ENCODE measurements around the gene GALNT5. TPM values are rescaled to one million over a fixed set of nuclear protein-coding genes. Genes with fewer than 3 reads are reported as not detected.
"Not testable (repeated sequence)": the region's sequence is repeated elsewhere in the genome, so short reads cannot be mapped to it uniquely, and the experiment has no call there.

GALNT5 gene
- total and polyA plus RNA-seq, 4 donors = 0.08 to 7.6 (median 1.3) TPM

DNA sequence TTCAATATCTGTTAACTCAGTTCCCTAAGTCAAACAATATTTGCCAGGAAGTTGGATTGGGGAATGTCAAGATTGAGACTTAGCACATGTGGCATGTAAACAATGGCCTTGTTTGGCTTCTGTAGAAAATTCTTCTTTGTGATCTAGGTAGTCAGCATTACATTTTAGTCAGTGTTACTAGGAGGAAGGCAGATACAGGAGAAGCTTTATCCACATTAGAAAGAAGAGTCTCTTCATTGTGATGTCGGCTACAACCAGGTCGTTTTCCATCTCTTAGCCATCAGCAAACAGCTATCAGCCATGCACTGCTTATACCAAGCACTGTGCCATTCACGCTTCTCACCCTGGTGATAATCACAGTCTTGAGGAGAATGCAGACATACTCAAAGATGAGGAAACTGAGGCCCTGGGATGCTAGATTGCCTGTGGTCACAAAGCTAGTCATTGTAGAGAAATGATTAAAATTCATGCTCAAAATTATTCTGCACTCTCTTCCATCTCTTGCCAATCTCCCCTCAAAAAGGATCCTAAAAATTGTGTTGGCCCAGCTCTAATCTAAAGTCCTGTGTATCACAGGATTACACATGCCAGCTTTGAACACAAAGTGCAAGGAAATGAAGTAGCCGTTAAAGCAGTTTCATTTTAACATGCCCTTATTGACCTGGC, 3.2 kb downstream of the GALNT5 start:
- WGBS (ENCODE audit: insufficient coverage) = no CpG with 5 or more reads among the region's 4 CpGs
- DNase-seq (ENCODE audit: low read depth in 4 of 6, low spot score in 6 of 6) = no peak

DNA sequence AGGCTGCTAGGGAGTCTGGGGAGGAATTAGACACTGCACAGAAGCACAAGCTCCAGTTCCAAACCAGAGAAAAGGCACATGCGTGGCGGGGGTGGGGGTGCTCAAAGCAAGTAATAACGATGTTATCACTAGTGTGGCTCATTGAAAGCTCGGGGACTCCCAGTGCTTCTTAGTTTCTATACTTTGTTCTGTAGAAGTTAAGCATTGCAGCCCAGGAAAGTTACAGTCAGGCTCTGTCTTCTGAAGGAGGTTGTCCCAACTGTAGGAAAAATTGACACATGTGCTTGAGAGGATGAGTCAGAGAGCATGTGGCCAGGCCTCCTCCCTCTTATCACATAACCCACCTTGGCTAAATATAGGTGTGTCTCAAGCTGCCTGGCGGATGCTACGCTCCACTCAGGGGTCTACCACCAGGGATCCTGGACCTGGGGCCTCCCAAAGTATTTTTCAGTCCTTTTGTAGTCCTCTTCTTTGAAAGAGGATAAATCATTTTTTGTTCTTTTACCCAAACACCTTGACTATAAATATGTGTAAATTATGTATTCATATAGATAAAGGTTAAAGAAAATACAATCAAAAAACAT, 3.8 kb downstream of the GALNT5 start:
- no peak overlapping the region for H3K27ac ChIP-seq (ENCODE audit: low read depth, low read length)
- H3K36me3 ChIP-seq (ENCODE audit: control insufficient read depth, insufficient read depth, low read length) = no peaks in the 10 kb centered on the region
- no peaks in the 10 kb centered on the region for H3K9me3 ChIP-seq (ENCODE audit: control insufficient read depth, insufficient read depth, low read length)
- WGBS (ENCODE audit: insufficient coverage) = 63% methylated on average over 4 of the region's 6 CpGs
- no peak overlapping the region for H3K4me3 ChIP-seq (ENCODE audit: low read depth, low read length)
- peaks cover 4% of the 10 kb centered on the region for H3K4me1 ChIP-seq (ENCODE audit: control insufficient read depth, insufficient read depth, low read length)
- H3K27me3 ChIP-seq (ENCODE audit: control insufficient read depth, insufficient read depth, low read length) = peaks cover 2% of the 10 kb centered on the region
- no peak for DNase-seq (ENCODE audit: low read depth in 4 of 6, low spot score in 6 of 6)

More for the DNA sequence above, 3.2 kb downstream of the GALNT5 start:
- no peaks in the 10 kb centered on the region for H3K9me3 ChIP-seq (ENCODE audit: control insufficient read depth, insufficient read depth, low read length)
- peaks cover 2% of the 10 kb centered on the region for H3K27me3 ChIP-seq (ENCODE audit: control insufficient read depth, insufficient read depth, low read length)
- H3K4me1 ChIP-seq (ENCODE audit: control insufficient read depth, insufficient read depth, low read length) = peaks cover 4% of the 10 kb centered on the region
- H3K36me3 ChIP-seq (ENCODE audit: control insufficient read depth, insufficient read depth, low read length) = no peaks in the 10 kb centered on the region
- no peak overlapping the region for H3K27ac ChIP-seq (ENCODE audit: low read depth, low read length)
- no peak overlapping the region for H3K4me3 ChIP-seq (ENCODE audit: low read depth, low read length)

GRCh38 chr2:157262248-157262647, 4.7 kb downstream of the GALNT5 start:
- H3K4me3 ChIP-seq (ENCODE audit: low read depth, low read length) = no peak overlapping the region
- H3K27ac ChIP-seq (ENCODE audit: low read depth, low read length) = no peak overlapping the region
- no peaks in the 10 kb centered on the region for H3K9me3 ChIP-seq (ENCODE audit: control insufficient read depth, insufficient read depth, low read length)
- peaks cover 4% of the 10 kb centered on the region for H3K4me1 ChIP-seq (ENCODE audit: control insufficient read depth, insufficient read depth, low read length)
- H3K27me3 ChIP-seq (ENCODE audit: control insufficient read depth, insufficient read depth, low read length) = peaks cover 2% of the 10 kb centered on the region
- no peaks in the 10 kb centered on the region for H3K36me3 ChIP-seq (ENCODE audit: control insufficient read depth, insufficient read depth, low read length)
- no CpG with 5 or more reads among the region's 3 CpGs for WGBS (ENCODE audit: insufficient coverage)
- no peak for DNase-seq (ENCODE audit: low read depth in 4 of 6, low spot score in 6 of 6)

GRCh38 chr2:157264099-157264498, 6.6 kb downstream of the GALNT5 start:
- Histone ChIP-seq H3K9me3 (ENCODE audit: control insufficient read depth, insufficient read depth, low read length) (no peaks in the 10 kb centered on the region), H3K4me3 (ENCODE audit: low read depth, low read length) (no peak overlapping the region), H3K4me1 (ENCODE audit: control insufficient read depth, insufficient read depth, low read length) (no peaks in the 10 kb centered on the region), H3K27ac (ENCODE audit: low read depth, low read length) (no peak overlapping the region), H3K36me3 (ENCODE audit: control insufficient read depth, insufficient read depth, low read length) (no peaks in the 10 kb centered on the region), H3K27me3 (ENCODE audit: control insufficient read depth, insufficient read depth, low read length) (no peaks in the 10 kb centered on the region)
- WGBS (ENCODE audit: insufficient coverage) = no CpG with 5 or more reads among the region's 3 CpGs
- peak in 1 of 6 donors; percentile 15 for DNase-seq (ENCODE audit: low read depth in 4 of 6, low spot score in 6 of 6)

GRCh38 chr2:157265825-157266224, 8.3 kb downstream of the GALNT5 start:
- Histone ChIP-seq H3K27me3 (ENCODE audit: control insufficient read depth, insufficient read depth, low read length) (no peaks in the 10 kb centered on the region), H3K9me3 (ENCODE audit: control insufficient read depth, insufficient read depth, low read length) (no peaks in the 10 kb centered on the region), H3K4me3 (ENCODE audit: low read depth, low read length) (no peak overlapping the region), H3K4me1 (ENCODE audit: control insufficient read depth, insufficient read depth, low read length) (no peaks in the 10 kb centered on the region), H3K36me3 (ENCODE audit: control insufficient read depth, insufficient read depth, low read length) (no peaks in the 10 kb centered on the region), H3K27ac (ENCODE audit: low read depth, low read length) (no peak overlapping the region)
- no peak for DNase-seq (ENCODE audit: low read depth in 4 of 6, low spot score in 6 of 6)
- WGBS (ENCODE audit: insufficient coverage) = 100% methylated on average over 3 of the region's 4 CpGs

DNA sequence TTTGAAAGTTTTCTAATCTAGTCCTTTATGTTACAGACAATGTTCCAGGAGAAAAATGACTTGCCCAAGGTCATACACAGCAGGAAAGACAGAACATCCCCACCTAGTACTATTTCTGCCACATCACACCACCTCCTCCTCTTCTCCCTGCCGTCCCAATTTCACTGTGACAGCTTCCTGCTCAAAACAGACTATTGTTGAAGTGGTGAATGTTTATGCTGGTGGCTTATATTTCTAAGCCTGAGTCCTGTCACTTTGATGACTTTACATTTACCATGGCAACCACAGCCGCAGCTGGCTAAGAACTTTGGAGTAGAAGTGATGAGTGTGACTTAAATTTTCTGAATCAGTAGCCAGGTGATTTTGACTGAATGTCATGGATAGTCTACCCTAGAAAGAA, 10.0 kb downstream of the GALNT5 start:
- H3K4me1 ChIP-seq (ENCODE audit: control insufficient read depth, insufficient read depth, low read length) = no peaks in the 10 kb centered on the region
- H3K36me3 ChIP-seq (ENCODE audit: control insufficient read depth, insufficient read depth, low read length) = no peaks in the 10 kb centered on the region
- no peaks in the 10 kb centered on the region for H3K27me3 ChIP-seq (ENCODE audit: control insufficient read depth, insufficient read depth, low read length)
- no peak overlapping the region for H3K4me3 ChIP-seq (ENCODE audit: low read depth, low read length)
- H3K27ac ChIP-seq (ENCODE audit: low read depth, low read length) = no peak overlapping the region
- WGBS (ENCODE audit: insufficient coverage) = no CpG with 5 or more reads among the region's 2 CpGs
- DNase-seq (ENCODE audit: low read depth in 4 of 6, low spot score in 6 of 6) = no peak
- H3K9me3 ChIP-seq (ENCODE audit: control insufficient read depth, insufficient read depth, low read length) = no peaks in the 10 kb centered on the region

DNA sequence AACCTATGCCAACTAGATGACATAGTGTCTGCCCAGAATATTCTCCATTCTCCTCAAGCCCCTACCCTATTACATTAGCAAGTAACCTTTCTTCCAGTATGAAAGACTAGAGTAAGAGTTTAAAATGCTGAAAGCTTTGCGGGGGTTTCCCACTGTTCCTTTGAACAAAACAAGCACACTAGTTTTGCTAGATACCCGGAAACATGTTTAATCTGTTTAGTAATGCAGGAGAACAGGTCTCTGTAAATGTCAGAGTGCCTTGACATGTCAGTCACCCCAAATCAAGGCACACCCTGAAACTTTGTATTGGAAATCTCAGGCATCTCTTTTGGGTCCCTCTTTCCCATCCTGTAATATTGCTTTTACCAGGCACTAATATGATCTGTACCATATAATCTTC, 11.6 kb downstream of the GALNT5 start:
- DNase-seq (ENCODE audit: low read depth in 4 of 6, low spot score in 6 of 6) = no peak
- Histone ChIP-seq H3K9me3 (ENCODE audit: control insufficient read depth, insufficient read depth, low read length) (no peaks in the 10 kb centered on the region), H3K27me3 (ENCODE audit: control insufficient read depth, insufficient read depth, low read length) (no peaks in the 10 kb centered on the region), H3K4me3 (ENCODE audit: low read depth, low read length) (no peak overlapping the region), H3K36me3 (ENCODE audit: control insufficient read depth, insufficient read depth, low read length) (no peaks in the 10 kb centered on the region), H3K27ac (ENCODE audit: low read depth, low read length) (no peak overlapping the region), H3K4me1 (ENCODE audit: control insufficient read depth, insufficient read depth, low read length) (no peaks in the 10 kb centered on the region)
- no CpG with 5 or more reads among the region's 2 CpGs for WGBS (ENCODE audit: insufficient coverage)

- Histone ChIP-seq H3K9me3 (ENCODE audit: control insufficient read depth, insufficient read depth, low read length) (no peaks in the 10 kb centered on the region), H3K4me3 (ENCODE audit: low read depth, low read length) (no peak overlapping the region), H3K4me1 (ENCODE audit: control insufficient read depth, insufficient read depth, low read length) (no peaks in the 10 kb centered on the region), H3K27me3 (ENCODE audit: control insufficient read depth, insufficient read depth, low read length) (no peaks in the 10 kb centered on the region), H3K36me3 (ENCODE audit: control insufficient read depth, insufficient read depth, low read length) (no peaks in the 10 kb centered on the region), H3K27ac (ENCODE audit: low read depth, low read length) (no peak overlapping the region)
- no peak for DNase-seq (ENCODE audit: low read depth in 4 of 6, low spot score in 6 of 6)
- 82% methylated on average over 1 of the region's 2 CpGs for WGBS (ENCODE audit: insufficient coverage)
Observed at GRCh38 chr2:157269922-157270321, 12.4 kb downstream of the GALNT5 start.

- no peak overlapping the region for H3K27ac ChIP-seq (ENCODE audit: low read depth, low read length)
- WGBS (ENCODE audit: insufficient coverage) = 100% methylated on average over 1 of the region's 1 CpG
- H3K36me3 ChIP-seq (ENCODE audit: control insufficient read depth, insufficient read depth, low read length) = no peaks in the 10 kb centered on the region
- DNase-seq (ENCODE audit: low read depth in 4 of 6, low spot score in 6 of 6) = no peak
- H3K27me3 ChIP-seq (ENCODE audit: control insufficient read depth, insufficient read depth, low read length) = no peaks in the 10 kb centered on the region
- no peak overlapping the region for H3K4me3 ChIP-seq (ENCODE audit: low read depth, low read length)
- H3K9me3 ChIP-seq (ENCODE audit: control insufficient read depth, insufficient read depth, low read length) = no peaks in the 10 kb centered on the region
- no peaks in the 10 kb centered on the region for H3K4me1 ChIP-seq (ENCODE audit: control insufficient read depth, insufficient read depth, low read length)
Observed at GRCh38 chr2:157271590-157272203, 14.2 kb downstream of the GALNT5 start.

DNA sequence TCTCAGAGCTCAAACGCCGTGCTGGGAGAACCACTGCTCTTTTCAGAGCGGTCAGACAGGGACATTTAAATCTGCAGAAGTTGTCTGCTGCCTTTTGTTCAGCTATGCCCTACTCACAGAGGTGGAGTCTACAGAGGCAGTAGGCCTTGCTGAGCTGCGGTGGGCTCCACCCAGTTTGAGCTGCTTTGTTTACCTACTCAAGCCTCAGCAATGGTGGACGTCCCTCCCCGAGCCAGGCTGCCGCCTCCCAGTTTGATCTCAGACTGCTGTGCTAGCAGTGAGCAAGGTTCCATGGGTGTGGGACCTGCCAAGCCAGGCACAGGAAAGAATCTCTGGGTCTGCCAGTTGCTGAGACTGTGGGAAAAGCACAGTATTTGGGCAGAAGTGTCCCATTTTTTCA, 21.8 kb downstream of the GALNT5 start:
- 89% methylated on average over 7 of the region's 7 CpGs for WGBS (ENCODE audit: insufficient coverage)
- not testable (repeated sequence) for H3K27me3 ChIP-seq (ENCODE audit: control insufficient read depth, insufficient read depth, low read length); H3K27ac ChIP-seq (ENCODE audit: low read depth, low read length)

More for the DNA sequence above, 21.8 kb downstream of the GALNT5 start:
- not testable (repeated sequence) for H3K4me3 ChIP-seq (ENCODE audit: low read depth, low read length); H3K4me1 ChIP-seq (ENCODE audit: control insufficient read depth, insufficient read depth, low read length); DNase-seq (ENCODE audit: low read depth in 4 of 6, low spot score in 6 of 6); H3K36me3 ChIP-seq (ENCODE audit: control insufficient read depth, insufficient read depth, low read length); H3K9me3 ChIP-seq (ENCODE audit: control insufficient read depth, insufficient read depth, low read length)
